ENCODE data around the gene NCOR1. TPM values are rescaled to one million over a fixed set of nuclear protein-coding genes. Genes with fewer than 3 reads are reported as not detected.

The NCOR1 gene
- total and polyA plus RNA-seq, 2 of the 13 experiments (the other 11 are each of a cell fraction or from before 2014, with no cell fraction given): 57.0 to 71.7 TPM

DNA sequence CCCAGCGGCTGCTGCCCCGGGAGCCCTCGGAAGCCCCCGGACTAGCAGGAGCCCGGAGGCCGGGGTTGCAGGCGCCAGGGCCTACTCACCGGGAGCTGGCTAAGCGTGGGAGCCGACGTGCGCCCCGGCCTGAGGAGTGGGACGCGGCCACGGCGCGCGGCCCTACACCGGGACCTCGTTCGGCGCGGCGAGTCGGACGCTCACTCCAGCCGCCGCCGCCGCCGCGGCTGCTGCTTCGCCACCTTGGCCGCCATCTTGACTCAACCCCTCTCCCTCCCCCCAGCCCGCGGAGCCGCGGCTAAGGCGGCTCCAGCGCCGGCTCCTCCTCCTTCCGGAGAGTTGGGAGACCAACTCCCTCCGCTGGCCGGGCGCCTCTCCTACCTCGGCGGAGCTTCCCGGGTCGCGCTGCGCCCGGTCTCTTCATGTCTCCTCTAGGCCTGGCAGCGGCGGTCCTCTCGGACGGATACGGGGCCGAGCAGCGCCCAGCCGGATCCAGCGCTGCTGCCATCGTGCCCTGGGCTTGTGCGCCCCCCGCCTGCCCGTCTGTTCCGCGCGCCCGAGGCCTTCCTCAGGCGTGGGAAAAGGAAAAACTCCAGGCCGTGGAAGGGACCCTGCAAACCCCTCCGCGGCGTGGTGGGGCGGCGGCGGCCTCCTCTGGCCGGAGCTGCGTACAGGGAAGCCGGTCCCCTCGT, at the start of gene NCOR1 (continued):
- TF ChIP-seq, protein P1, sequence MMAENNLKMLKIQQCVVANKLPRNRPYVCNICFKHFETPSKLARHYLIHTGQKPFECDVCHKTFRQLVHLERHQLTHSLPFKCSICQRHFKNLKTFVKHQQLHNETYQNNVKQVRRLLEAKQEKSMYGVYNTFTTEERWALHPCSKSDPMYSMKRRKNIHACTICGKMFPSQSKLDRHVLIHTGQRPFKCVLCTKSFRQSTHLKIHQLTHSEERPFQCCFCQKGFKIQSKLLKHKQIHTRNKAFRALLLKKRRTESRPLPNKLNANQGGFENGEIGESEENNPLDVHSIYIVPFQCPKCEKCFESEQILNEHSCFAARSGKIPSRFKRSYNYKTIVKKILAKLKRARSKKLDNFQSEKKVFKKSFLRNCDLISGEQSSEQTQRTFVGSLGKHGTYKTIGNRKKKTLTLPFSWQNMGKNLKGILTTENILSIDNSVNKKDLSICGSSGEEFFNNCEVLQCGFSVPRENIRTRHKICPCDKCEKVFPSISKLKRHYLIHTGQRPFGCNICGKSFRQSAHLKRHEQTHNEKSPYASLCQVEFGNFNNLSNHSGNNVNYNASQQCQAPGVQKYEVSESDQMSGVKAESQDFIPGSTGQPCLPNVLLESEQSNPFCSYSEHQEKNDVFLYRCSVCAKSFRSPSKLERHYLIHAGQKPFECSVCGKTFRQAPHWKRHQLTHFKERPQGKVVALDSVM (CRISPR knock-in tag; IDR thresholded peaks at IDR 0.05): peak; percentile 63; the same call in 1 of the 2 replicates
- TF ChIP-seq HCFC1 (IDR thresholded peaks at IDR 0.05; ENCODE audit: low read depth, low read length): no peak; the same call in 1 of the 2 replicates
- TF ChIP-seq ZNF782 (CRISPR knock-in tag; IDR thresholded peaks at IDR 0.05; ENCODE audit: borderline replicate concordance): no peak
- TF ChIP-seq, protein P2, sequence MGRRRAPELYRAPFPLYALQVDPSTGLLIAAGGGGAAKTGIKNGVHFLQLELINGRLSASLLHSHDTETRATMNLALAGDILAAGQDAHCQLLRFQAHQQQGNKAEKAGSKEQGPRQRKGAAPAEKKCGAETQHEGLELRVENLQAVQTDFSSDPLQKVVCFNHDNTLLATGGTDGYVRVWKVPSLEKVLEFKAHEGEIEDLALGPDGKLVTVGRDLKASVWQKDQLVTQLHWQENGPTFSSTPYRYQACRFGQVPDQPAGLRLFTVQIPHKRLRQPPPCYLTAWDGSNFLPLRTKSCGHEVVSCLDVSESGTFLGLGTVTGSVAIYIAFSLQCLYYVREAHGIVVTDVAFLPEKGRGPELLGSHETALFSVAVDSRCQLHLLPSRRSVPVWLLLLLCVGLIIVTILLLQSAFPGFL (CRISPR knock-in tag; IDR thresholded peaks at IDR 0.05): no peak
- TF ChIP-seq HNF4G (IDR thresholded peaks at IDR 0.05; ENCODE audit: borderline replicate concordance, low read depth, low read length): no peak
- no peak for TF ChIP-seq HNF4G (CRISPR knock-in tag; IDR thresholded peaks at IDR 0.05; ENCODE audit: borderline replicate concordance, low read depth)
- TF ChIP-seq KDM6A (CRISPR knock-in tag; IDR thresholded peaks at IDR 0.05; ENCODE audit: low read depth): no peak
- peak; percentile 60; the same call in 1 of the 2 replicates for TF ChIP-seq FOXC1 (CRISPR knock-in tag; IDR thresholded peaks at IDR 0.05; ENCODE audit: borderline replicate concordance)
- no peak for TF ChIP-seq ZNF33A (CRISPR knock-in tag; IDR thresholded peaks at IDR 0.05; ENCODE audit: borderline replicate concordance)
- no peak; the same call in 1 of the 2 replicates for TF ChIP-seq ZNF460 (CRISPR knock-in tag; IDR thresholded peaks at IDR 0.05; ENCODE audit: borderline replicate concordance)
- no peak for TF ChIP-seq CEBPZ (IDR thresholded peaks at IDR 0.05; ENCODE audit: low read length)
- TF ChIP-seq STAT5B (CRISPR knock-in tag; IDR thresholded peaks at IDR 0.05): 0 out of 2 replicates have a peak, but pooled peaks have one; percentile 19
- TF ChIP-seq ZNF644 (CRISPR knock-in tag; IDR thresholded peaks at IDR 0.05; ENCODE audit: low read depth): no peak
- TF ChIP-seq, protein P3, sequence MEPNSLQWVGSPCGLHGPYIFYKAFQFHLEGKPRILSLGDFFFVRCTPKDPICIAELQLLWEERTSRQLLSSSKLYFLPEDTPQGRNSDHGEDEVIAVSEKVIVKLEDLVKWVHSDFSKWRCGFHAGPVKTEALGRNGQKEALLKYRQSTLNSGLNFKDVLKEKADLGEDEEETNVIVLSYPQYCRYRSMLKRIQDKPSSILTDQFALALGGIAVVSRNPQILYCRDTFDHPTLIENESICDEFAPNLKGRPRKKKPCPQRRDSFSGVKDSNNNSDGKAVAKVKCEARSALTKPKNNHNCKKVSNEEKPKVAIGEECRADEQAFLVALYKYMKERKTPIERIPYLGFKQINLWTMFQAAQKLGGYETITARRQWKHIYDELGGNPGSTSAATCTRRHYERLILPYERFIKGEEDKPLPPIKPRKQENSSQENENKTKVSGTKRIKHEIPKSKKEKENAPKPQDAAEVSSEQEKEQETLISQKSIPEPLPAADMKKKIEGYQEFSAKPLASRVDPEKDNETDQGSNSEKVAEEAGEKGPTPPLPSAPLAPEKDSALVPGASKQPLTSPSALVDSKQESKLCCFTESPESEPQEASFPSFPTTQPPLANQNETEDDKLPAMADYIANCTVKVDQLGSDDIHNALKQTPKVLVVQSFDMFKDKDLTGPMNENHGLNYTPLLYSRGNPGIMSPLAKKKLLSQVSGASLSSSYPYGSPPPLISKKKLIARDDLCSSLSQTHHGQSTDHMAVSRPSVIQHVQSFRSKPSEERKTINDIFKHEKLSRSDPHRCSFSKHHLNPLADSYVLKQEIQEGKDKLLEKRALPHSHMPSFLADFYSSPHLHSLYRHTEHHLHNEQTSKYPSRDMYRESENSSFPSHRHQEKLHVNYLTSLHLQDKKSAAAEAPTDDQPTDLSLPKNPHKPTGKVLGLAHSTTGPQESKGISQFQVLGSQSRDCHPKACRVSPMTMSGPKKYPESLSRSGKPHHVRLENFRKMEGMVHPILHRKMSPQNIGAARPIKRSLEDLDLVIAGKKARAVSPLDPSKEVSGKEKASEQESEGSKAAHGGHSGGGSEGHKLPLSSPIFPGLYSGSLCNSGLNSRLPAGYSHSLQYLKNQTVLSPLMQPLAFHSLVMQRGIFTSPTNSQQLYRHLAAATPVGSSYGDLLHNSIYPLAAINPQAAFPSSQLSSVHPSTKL (CRISPR knock-in tag; IDR thresholded peaks at IDR 0.05): peak; percentile 42
- peak; percentile 82; the same call in 1 of the 2 replicates for TF ChIP-seq MTA1 (CRISPR knock-in tag; IDR thresholded peaks at IDR 0.05; ENCODE audit: borderline replicate concordance)
- 0 out of 2 replicates have a peak, but pooled peaks have one; percentile 14 for TF ChIP-seq ZSCAN29 (CRISPR knock-in tag; conservative IDR thresholded peaks at IDR 0.05)
- TF ChIP-seq JDP2 (CRISPR knock-in tag; IDR thresholded peaks at IDR 0.05; ENCODE audit: borderline replicate concordance): no peak
- TF ChIP-seq TFAP4 (IDR thresholded peaks at IDR 0.05; ENCODE audit: borderline replicate concordance, low read depth): no peak
